ENCODE results near the gene CCBE1. TPM values are rescaled to one million over a fixed set of nuclear protein-coding genes. Genes with fewer than 3 reads are reported as not detected.
A peak's percentile ranks its signal among the peaks of the same experiment; 100 is the strongest.

Gene CCBE1
- total RNA-seq, 1 experiment from 2014 or later = 1.3 TPM

DNA sequence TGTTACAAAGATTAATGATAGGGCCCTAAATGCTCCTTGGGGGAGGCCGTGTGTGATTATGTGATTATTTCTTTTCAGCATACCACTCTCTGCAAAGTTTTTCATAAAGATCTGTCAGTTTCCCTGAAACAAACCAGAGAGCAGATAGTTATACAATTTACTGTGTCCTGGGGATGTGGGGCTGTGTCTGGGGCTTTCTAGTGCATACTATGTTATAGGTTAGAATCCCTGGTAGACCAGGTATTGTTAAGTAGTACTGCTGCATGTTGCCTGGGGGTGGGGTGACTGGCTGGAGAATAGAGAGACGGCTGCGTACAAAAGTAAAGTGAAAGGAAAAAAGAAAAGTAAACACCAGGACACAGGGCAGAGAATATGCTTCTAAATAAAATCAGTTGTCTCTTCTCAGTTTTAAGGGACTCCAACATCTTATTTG, 3.3 kb upstream of the CCBE1 start:
- no peak overlapping the region for H3K4me3 ChIP-seq (ENCODE audit: insufficient read depth, low read depth, low read length)
- no peaks in the 10 kb centered on the region for H3K36me3 ChIP-seq (replicated peaks; ENCODE audit: control insufficient read depth, insufficient read depth, low read length)
- no peak for DNase-seq
- peaks cover 25% of the 10 kb centered on the region for H3K27me3 ChIP-seq (ENCODE audit: control insufficient read depth, insufficient read depth, low read length)

GRCh38 chr18:59699750-59700534, 2.7 kb upstream of the CCBE1 start:
- H3K4me3 ChIP-seq (ENCODE audit: insufficient read depth, low read depth, low read length) = no peak overlapping the region
- H3K36me3 ChIP-seq (replicated peaks; ENCODE audit: control insufficient read depth, insufficient read depth, low read length) = no peaks in the 10 kb centered on the region
- peaks cover 31% of the 10 kb centered on the region for H3K27me3 ChIP-seq (ENCODE audit: control insufficient read depth, insufficient read depth, low read length)
- no peak for DNase-seq

DNA sequence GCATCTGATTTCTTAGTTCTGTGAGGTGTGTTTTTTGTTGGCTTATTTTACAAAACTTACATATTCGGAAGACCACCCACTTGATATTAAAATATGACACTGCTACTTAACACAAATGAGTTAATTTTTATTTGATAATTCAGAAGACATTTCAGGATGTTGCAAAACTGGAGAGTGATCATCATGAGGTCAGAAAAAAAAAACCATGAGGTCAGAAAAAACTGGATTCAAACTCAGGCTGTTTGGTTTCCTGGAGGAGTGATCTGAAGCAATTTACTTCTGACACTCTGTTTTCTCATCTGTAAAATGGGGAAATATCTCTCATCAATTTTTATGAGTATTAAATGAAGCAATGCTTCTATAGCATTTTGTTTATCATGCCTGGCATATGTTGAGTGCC, 1.8 kb upstream of the CCBE1 start:
- no peaks in the 10 kb centered on the region for H3K36me3 ChIP-seq (replicated peaks; ENCODE audit: control insufficient read depth, insufficient read depth, low read length)
- no peak for DNase-seq
- peaks cover 39% of the 10 kb centered on the region for H3K27me3 ChIP-seq (ENCODE audit: control insufficient read depth, insufficient read depth, low read length)
- H3K4me3 ChIP-seq (ENCODE audit: insufficient read depth, low read depth, low read length) = no peak overlapping the region

GRCh38 chr18:59696311-59697235, 650 bp downstream of the CCBE1 start:
- H3K36me3 ChIP-seq (replicated peaks; ENCODE audit: control insufficient read depth, insufficient read depth, low read length) = no peaks in the 10 kb centered on the region
- peak; percentile 76 for DNase-seq
- H3K27me3 ChIP-seq (ENCODE audit: control insufficient read depth, insufficient read depth, low read length) = peaks cover 43% of the 10 kb centered on the region
- H3K4me3 ChIP-seq (ENCODE audit: insufficient read depth, low read depth, low read length) = peak overlapping the region; percentile 63

- Histone ChIP-seq H3K27me3 (ENCODE audit: control insufficient read depth, insufficient read depth, low read length) (peaks cover 48% of the 10 kb centered on the region), H3K4me3 (ENCODE audit: insufficient read depth, low read depth, low read length) (no peak overlapping the region), H3K36me3 (replicated peaks; ENCODE audit: control insufficient read depth, insufficient read depth, low read length) (no peaks in the 10 kb centered on the region)
- no peak for DNase-seq
Observed at GRCh38 chr18:59695551-59695950, 1.7 kb downstream of the CCBE1 start.

DNA sequence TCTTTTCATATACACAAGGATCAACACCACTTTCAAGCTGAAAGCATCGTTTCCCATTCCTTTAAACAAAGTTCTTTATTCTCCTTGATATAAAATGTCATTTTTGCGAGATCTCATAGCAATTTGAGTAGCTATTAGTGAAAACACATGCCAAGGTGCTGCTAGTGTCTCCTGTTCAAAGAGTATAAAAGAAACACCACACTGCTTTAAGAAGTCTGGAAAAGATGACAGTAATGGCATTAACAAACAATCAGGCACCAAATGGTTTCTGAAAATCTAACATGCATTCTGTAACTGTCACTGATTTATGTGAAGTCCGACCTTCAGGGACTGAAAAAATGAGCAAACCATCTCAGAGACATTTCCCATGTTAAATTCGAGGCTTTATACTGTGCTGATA, 2.4 kb downstream of the CCBE1 start:
- Histone ChIP-seq H3K27me3 (ENCODE audit: control insufficient read depth, insufficient read depth, low read length) (peaks cover 48% of the 10 kb centered on the region), H3K4me3 (ENCODE audit: insufficient read depth, low read depth, low read length) (no peak overlapping the region), H3K36me3 (replicated peaks; ENCODE audit: control insufficient read depth, insufficient read depth, low read length) (no peaks in the 10 kb centered on the region)
- no peak for DNase-seq

DNA sequence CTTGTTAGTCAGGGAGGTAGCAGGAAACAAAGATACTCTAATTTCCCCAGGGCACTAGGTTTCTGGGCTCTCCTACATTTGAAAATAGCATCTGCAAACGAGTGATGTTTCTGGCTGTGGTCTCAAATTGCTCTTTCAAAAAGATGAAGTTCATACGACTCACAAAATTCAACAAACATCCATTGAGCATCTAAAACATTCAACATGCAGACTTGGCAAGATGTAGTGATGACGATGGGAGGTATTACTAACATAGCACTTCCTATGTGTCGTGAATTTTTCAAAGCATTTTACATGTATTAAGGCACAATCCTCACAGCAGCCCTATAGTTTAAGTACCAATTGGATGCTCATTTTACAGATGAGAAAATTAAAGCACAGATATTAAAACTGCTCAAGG, 5.2 kb downstream of the CCBE1 start:
- no peaks in the 10 kb centered on the region for H3K36me3 ChIP-seq (replicated peaks; ENCODE audit: control insufficient read depth, insufficient read depth, low read length)
- H3K4me3 ChIP-seq (ENCODE audit: insufficient read depth, low read depth, low read length) = no peak overlapping the region
- peaks cover 41% of the 10 kb centered on the region for H3K27me3 ChIP-seq (ENCODE audit: control insufficient read depth, insufficient read depth, low read length)
- no peak for DNase-seq

- no peak for DNase-seq
- Histone ChIP-seq H3K27me3 (ENCODE audit: control insufficient read depth, insufficient read depth, low read length) (peaks cover 31% of the 10 kb centered on the region), H3K36me3 (replicated peaks; ENCODE audit: control insufficient read depth, insufficient read depth, low read length) (no peaks in the 10 kb centered on the region), H3K4me3 (ENCODE audit: insufficient read depth, low read depth, low read length) (no peak overlapping the region)
Observed at GRCh38 chr18:59690996-59691395, 6.2 kb downstream of the CCBE1 start.

DNA sequence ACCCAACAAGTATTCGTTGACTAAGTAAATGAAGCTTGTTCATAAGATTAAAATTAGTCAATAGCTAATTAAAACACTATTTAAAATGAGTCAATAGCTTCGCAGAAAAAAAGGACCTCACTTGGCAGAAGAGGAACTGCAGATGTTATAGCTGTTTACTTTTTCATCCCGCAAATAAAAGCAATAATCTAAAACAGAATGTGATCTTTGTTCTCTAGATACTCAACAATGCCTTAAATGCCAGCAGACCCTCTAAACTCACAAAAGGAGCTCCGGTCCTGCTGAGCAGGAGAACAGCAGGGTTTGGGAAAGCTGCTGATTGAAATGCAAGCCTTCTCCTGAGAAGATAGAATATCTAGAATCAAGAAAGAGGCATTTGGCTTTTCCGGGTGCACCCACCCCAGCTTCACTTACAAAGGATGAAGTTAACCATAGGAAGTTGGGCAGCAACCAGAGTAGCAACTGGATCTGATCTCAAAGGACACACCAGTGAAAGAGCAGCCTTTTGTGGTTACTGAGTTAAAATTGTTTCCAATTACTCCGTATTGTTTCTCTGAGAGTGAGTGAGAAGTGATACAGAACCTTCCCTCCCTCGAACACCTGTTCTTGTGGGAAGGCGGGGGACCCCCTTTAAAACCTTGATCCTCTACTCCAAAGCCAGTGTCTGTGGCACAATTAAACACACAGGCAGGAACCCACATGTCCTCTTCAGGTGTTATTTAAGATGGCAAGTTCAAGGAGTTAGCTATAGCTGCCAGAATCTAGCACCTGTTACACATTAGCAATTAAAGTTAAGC, 6.8 kb downstream of the CCBE1 start:
- DNase-seq = peak; percentile 52
- no peak overlapping the region for H3K4me3 ChIP-seq (ENCODE audit: insufficient read depth, low read depth, low read length)
- H3K27me3 ChIP-seq (ENCODE audit: control insufficient read depth, insufficient read depth, low read length) = peaks cover 24% of the 10 kb centered on the region
- H3K36me3 ChIP-seq (replicated peaks; ENCODE audit: control insufficient read depth, insufficient read depth, low read length) = no peaks in the 10 kb centered on the region

DNA sequence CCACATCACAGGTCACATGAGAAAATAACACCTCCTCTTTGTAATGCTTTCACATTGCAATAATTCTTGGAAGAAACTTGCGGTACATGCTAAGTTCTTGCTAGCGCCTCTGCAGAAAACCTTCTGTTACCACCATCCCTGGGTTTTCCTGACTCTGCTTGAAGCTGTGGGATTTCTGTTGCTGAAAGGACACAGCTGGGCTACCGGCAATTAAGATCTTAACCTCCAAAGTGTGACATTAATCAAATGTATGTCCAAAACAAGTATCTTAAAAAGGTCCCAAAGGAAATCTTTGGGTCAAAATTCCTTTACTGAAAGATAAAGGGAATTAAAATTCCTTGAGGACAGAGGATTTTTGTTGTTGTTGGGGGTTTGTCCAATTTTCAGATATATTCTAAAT, 7.5 kb downstream of the CCBE1 start:
- no peak for DNase-seq
- no peak overlapping the region for H3K4me3 ChIP-seq (ENCODE audit: insufficient read depth, low read depth, low read length)
- no peaks in the 10 kb centered on the region for H3K36me3 ChIP-seq (replicated peaks; ENCODE audit: control insufficient read depth, insufficient read depth, low read length)
- H3K27me3 ChIP-seq (ENCODE audit: control insufficient read depth, insufficient read depth, low read length) = peaks cover 18% of the 10 kb centered on the region

- H3K27me3 ChIP-seq (ENCODE audit: control insufficient read depth, insufficient read depth, low read length) = peaks cover 7% of the 10 kb centered on the region
- no peaks in the 10 kb centered on the region for H3K36me3 ChIP-seq (replicated peaks; ENCODE audit: control insufficient read depth, insufficient read depth, low read length)
Observed at GRCh38 chr18:59686260-59686659, 11.0 kb downstream of the CCBE1 start.

GRCh38 chr18:59685501-59685900, 11.7 kb downstream of the CCBE1 start:
- H3K27me3 ChIP-seq (ENCODE audit: control insufficient read depth, insufficient read depth, low read length) = peaks cover 3% of the 10 kb centered on the region
- no peaks in the 10 kb centered on the region for H3K36me3 ChIP-seq (replicated peaks; ENCODE audit: control insufficient read depth, insufficient read depth, low read length)
- DNase-seq = no peak
- H3K4me3 ChIP-seq (ENCODE audit: insufficient read depth, low read depth, low read length) = no peak overlapping the region

More at GRCh38 chr18:59686260-59686659, 11.0 kb downstream of the CCBE1 start:
- DNase-seq = no peak
- H3K4me3 ChIP-seq (ENCODE audit: insufficient read depth, low read depth, low read length) = no peak overlapping the region

DNA sequence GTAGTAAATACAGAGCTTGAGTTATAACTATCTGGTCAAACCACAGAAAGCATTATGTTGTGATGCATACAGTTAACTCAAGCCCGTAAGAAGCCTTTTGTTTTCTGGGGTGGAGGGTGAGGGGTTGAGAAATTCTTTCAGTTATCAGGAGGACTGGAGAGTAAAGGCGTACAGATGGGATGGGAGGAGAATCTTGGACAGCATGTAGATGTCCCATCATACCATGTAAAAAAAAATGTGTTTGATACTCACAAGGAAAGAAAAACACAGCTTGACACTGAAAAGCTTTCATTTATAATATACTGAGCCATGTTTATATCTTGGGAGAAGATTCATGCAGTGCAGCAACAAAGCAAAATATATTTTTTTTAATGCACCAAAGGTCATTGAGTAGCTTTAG, 12.4 kb downstream of the CCBE1 start:
- Histone ChIP-seq H3K36me3 (replicated peaks; ENCODE audit: control insufficient read depth, insufficient read depth, low read length) (no peaks in the 10 kb centered on the region), H3K27me3 (ENCODE audit: control insufficient read depth, insufficient read depth, low read length) (peaks cover 3% of the 10 kb centered on the region), H3K4me3 (ENCODE audit: insufficient read depth, low read depth, low read length) (no peak overlapping the region)
- no peak for DNase-seq

- no peak for DNase-seq
- no peaks in the 10 kb centered on the region for H3K27me3 ChIP-seq (ENCODE audit: control insufficient read depth, insufficient read depth, low read length)
- H3K4me3 ChIP-seq (ENCODE audit: insufficient read depth, low read depth, low read length) = no peak overlapping the region
- no peaks in the 10 kb centered on the region for H3K36me3 ChIP-seq (replicated peaks; ENCODE audit: control insufficient read depth, insufficient read depth, low read length)
Observed at GRCh38 chr18:59681521-59682004, 15.7 kb downstream of the CCBE1 start.
